GM10847 (cell line): ENCODE measurements around the gene AK1.

Source experiments
- POLR2A ChIP-seq: IDR thresholded peaks from 2 replicates; pipeline ENCODE4 v1.6.1; 2011; ENCODE audit not compliant: insufficient read length; ENCODE audit errors: extremely low read depth

Gene AK1

GRCh38 chr9:127880143-127880542, 2.7 kb upstream of the AK1 start:
- no peak for TF ChIP-seq POLR2A

DNA sequence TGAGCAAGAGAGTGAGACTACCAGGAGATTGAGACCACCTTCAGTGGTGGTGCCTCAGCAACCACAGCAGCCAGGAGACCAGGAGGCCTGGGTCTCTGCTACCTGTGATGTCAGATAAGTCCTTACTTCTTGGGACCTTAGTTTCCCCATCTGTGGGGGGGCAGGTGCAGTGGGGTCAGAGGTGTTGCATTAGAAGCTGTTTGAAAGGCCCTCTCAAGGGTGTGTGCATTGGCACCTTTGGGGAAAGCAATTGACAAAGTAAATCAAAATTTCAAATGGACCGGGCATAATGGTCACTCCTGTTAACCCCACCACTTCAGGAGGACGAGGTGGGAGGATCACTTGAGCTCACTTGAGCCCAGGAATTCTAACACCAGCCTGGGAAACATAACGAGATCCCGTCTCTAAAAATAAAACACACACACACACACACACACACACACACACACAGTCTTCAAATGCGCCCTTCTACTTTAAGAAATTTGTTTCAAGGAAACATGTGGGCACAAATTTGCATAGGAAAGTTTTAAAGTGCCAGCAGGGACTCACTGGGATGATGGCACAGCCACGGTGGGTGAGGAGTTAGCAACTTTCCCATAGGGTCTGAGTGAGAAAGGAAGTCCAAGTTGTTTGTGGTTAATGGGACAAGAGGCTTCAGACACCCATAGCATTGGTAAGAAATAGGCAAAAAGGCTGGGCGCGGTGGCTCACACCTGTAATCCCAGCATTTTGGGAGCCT, 1.3 kb upstream of the AK1 start:
- TF ChIP-seq POLR2A: no peak

- no peak for TF ChIP-seq POLR2A
Measured at GRCh38 chr9:127878001-127878651, 651 bp upstream of the AK1 start.

DNA sequence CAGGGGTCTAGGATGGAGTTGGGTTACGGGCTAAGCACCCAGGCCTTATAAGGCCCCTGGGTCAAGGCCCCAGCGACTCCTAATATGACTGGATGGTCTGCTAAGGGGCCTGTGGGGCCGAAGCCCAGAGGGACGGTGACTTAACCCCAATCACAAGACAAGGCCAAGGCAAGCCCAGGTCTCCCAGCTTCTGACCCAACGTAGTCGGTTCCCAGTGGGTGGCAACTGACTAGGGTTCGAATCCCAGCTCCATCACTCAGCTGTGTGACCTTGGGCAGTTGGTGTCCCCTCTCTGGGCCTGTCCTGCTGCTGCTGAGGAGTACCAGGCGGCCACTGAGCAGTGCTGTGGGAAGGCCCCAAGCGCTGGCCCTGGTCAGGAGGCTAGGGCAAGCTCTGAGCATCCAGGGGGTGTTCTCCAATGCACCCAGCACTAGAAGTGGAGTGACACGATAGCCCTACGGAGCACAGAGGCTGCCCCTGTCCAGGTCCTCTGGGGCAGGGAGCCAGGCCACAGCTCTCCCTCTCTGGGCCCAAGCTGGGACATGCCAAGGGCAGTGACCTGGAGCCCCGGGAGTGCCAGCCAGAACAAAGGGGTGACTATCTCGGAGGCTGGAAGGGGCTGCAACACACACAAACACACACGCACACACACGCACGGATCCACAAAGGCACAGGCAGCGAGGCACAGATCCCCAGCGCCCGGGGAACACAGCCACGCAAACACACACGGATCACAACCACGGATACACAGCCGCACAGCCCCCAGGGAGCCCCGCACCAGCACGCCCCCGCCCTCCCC, 512 bp downstream of the AK1 start:
- TF ChIP-seq POLR2A: no peak

- no peak for TF ChIP-seq POLR2A
Measured at GRCh38 chr9:127876026-127876763, 1.3 kb downstream of the AK1 start.

DNA sequence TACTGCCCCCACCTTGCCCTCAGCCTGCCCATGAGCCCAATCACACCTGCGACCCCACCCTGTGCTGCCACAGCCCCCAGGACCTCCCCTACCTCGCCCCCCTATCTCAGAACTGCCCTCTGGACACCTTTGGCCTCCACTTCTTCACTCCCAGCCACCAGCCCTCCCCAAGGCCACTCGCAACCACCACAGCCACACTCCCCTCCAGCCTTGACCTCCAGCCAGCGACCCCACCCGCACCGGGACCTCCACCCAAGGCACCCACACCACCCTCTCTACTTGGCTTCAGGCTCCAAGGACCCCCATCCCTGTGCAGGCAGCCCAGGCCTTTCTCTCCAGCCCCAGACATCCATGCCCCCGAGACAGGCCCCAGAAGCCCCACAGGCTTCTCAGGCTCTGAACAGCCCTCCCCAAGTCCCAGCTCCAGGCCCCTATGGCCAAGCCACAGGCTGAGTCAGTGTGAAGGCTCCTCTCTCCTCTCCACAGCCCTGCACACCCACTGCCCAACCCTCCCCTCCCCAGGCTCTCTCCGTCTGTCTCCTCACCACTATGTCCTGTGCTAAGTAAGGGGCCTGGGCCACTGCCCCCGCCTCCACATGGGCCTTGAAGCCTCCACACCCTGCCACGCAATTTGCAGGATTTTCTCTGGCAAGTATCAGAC, 2.0 kb downstream of the AK1 start:
- no peak for TF ChIP-seq POLR2A

DNA sequence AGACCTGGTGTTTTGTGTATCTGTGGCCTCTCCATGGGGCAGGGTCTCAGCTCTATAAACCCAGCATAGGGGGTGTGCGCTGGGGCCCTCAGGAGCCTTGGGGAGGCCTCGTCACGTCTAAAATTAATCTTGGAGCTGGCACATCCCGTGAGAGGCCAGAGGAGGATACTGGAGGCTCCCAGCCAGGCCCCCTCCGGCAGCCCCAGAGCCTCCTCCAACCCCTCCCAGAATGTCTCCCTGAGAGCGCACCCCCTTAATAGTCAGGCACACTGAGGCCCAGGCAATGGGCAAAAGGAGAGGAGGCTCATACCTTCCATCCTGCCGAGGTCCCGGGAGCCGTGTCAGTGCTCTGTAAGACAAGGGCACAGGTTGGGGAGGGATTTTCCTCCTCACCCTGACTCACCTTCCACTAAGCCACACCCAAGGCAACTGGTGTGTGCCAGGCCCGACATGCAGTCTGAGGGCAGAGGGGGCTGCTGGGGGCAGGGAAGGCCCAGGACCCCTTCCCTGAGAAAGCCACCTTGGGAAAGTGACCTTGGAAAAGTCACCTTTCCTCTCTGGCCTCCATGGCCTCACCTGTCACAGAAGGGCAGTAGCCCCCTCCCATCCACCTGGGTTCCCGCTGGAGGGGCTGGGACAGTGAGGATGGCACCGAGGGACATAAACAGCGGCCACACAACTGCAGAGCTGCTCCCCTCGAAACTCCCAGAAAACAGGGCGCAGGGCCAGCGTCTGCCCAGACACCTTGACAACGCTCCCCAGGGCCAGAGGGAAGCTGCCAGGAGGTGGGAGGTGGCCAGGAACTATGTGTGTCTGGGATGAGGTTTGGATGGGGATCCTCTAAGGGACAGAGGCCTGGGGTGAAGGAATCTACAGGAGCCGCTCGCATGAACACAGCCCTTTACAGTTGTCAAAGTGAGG, 2.9 kb downstream of the AK1 start:
- TF ChIP-seq POLR2A: no peak

- no peak for TF ChIP-seq POLR2A
Measured at GRCh38 chr9:127873886-127874285, 3.6 kb downstream of the AK1 start.

GRCh38 chr9:127873223-127873691, 4.2 kb downstream of the AK1 start:
- no peak for TF ChIP-seq POLR2A

- no peak for TF ChIP-seq POLR2A
Measured at GRCh38 chr9:127872369-127873222, 4.9 kb downstream of the AK1 start.

- TF ChIP-seq POLR2A: no peak
Measured at GRCh38 chr9:127871531-127871930, 5.9 kb downstream of the AK1 start.

GRCh38 chr9:127870887-127871286, 6.6 kb downstream of the AK1 start:
- no peak for TF ChIP-seq POLR2A
